NCI-H146 treated with DMSO at 0.1 percent for 48 hours (cell line): ENCODE results near the gene EIF4H.
"Not testable (repeated sequence)": the region's sequence is repeated elsewhere in the genome, so short reads cannot be mapped to it uniquely, and the experiment has no call there.

Source experiments
- DNase-seq: peaks from one replicate; lab custom pipeline; 2025; ENCODE audit not compliant: unreplicated experiment; lab: John Stamatoyannopoulos, UW

The EIF4H gene

DNA sequence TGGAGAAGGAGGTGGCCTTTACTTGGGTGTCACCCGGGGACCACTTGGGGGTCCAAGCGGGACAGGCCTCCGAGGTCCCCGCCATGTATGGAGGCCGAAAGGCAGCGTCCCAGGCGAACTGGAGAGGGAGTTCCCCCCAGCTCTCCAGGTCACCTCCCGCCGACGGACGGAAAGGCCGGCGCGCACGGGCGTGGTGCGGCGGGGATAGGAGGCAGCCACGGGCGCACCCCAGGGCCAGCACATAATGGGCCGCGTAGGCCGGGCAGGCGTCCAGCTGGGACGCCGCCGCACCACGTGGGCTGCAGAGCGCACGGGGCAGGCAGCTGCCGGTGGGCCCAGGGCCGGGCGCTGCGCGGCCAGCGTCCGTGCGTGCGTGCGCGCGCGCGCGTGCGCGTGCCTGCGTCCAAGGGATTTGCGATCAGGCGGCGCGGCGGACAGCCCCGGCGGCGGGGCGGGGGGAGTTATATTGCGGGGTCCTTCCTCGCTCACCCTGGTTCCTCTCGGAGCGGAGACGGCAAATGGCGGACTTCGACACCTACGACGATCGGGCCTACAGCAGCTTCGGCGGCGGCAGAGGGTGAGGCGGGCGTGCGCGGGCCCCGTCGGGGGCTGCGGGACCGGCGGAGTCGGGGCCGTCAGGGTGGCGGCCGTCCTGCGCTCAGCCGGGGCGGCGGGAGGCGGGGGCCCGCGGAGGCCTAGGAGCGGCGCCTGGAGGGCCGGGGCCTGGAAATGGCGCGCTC lies at the start of gene EIF4H:
Gene EIF4H, plus strand, starts transcription at position 491 of the 740 bp plus-strand sequence. Its CDS starts 28 bp downstream, at position 519.
- peak; percentile 67 for DNase-seq

GRCh38 chr7:74126220-74126880 lies 47.8 kb upstream of the EIF4H start:
- no peak for DNase-seq

GRCh38 chr7:74129887-74130286 lies 44.3 kb upstream of the EIF4H start:
- DNase-seq, result peak; percentile 71

DNA sequence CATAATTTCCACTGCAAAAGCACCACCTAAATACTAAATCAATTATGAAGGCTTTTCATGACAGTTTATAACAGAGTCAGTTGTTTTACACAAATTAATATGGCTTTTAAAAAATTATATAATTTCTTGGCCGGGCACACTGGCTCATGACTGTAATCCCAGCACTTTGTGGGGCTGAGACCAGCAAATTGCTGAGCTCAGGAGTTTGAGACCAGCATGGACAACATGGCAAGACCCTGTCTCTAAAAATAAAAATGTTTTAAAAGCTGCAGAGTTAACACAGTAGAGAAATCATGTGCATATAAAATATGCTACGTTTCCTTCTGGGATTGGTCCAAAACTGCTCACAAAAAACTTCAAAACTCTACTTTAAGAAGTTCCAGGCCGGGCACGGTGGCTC lies 43.6 kb upstream of the EIF4H start:
- DNase-seq, result no peak

DNA sequence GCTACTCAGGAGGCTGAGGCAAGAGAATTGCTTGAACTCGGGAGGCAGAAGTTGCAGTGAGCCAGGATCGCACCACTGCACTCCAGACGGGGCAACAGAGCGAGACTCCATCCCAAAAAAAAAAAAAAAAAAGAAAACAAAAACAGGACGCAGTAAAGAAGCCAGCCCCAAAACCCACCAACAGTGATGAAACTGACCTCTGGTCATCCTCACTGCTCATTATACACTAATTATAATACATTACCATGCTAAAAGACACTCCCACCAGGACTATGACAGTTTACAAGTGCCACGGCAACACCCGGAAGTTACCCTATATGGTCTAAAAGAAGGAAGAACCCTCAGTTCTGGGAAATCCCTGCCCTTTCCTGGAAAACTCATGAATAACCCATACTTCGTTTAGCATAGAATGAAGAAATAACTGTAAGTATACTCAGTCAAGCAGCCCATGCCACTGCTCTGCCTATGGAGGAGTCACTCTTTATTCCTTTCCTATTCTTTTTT lies 40.0 kb upstream of the EIF4H start:
- DNase-seq, result no peak

DNA sequence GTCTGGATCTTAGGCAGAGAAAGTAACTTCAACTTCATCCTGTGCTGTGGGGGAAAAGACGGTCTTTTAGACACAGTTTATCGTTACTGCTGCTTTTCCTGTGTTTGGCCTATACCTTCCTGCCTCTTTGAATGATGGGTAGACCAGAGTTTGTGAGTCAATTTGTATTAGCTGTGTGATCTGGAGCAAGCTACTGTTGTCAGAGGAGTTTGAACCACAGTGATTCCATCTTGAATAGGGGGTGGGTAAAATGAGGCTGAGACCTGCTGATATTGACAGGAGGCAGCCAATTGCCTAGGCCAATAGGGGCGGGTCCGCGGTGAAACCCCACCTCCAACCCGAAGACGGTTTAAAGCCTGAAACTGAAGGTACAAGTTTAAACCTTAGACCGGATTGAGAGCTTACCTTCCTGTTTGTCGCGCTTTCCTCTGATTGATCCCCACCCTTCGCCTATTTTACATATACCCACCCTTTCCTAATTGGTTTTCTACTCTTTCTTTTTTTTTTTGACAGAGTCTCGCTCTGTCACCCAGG lies 35.8 kb upstream of the EIF4H start:
- no peak for DNase-seq

DNA sequence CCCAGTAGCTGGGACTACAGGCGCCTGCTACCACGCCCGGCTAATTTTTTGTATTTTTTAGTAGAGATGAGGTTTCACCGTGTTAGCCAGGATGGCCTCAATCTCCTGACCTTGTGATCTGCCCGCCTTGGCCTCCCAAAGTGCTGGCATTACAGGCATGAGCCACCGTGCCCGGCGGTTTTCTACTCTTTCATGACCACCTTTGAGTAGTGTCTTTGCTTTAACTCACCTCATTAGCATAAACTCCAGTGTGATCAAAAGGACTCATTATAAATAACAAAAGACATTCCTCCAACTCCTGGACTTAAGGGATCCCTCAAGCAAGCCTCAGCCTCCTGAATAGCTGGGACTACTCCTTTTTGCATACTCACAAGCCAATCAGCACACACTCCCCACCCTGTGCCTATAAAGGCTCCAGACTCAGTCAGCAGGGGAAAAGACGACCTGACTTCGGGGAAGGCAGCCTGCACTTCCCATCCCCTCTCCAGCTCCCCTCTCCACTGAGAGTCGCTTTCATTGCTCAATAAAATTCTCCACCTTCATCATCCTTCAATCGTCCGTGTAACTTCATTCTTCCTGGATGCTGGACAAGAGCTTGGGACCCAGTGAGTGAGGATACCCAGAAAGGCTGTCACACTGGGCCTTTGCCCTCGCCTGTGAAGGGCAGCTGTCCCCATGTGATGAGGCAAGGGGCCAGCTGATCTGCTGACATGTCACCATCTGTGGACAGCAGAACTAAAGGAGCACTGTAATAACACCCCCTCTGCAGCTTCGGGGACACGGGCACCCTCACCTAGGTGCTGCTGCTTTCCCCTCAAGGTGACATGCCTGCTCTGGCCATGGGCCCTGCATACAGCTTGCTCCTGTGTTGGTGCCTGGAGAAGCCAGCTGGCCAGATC lies 35.0 kb upstream of the EIF4H start:
- no peak for DNase-seq

DNA sequence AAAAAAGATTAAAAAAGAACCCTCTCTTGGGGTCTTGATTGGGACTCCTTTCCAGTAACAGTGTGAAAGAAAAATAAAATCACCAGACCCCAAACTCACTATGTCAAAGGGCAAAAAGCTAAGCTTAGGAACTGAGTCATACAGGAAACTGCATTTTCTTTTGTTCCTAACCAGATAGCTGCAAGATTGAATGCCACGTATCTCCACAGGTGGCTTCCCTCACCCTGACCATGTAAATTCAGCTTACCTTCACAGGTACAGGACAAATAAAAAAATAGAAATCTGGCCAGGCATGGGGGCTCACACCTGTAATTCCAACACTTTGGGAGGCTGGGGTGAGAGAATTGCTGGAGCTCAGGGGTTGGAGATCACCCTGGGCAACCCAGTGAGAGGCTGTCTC lies 32.5 kb upstream of the EIF4H start:
- DNase-seq, result peak; percentile 7

DNA sequence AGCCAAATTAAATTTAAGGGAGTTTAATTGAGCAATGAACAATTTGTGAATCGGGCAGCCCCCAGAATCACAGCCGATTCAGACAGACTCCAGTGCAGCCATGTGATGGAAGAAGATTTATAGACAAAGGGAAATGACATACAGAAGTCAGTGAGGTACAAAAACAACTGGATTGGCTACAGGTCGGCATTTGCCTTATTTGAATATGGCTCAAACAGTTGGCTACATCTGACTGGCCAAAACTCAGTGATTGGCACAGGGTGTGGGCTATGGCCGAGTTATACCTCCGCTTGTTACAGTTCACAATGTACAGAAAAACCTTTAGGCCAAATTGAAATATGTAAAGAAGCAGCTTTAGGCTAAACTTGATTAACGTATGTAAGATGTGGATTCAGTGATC lies 30.8 kb upstream of the EIF4H start:
- DNase-seq, result no peak

GRCh38 chr7:74148491-74148890 lies 25.7 kb upstream of the EIF4H start:
- no peak for DNase-seq

GRCh38 chr7:74149071-74149470 lies 25.1 kb upstream of the EIF4H start:
- no peak for DNase-seq

- DNase-seq, result no peak
These were observed 24.6 kb upstream of the EIF4H start for GRCh38 chr7:74149603-74150002.

DNA sequence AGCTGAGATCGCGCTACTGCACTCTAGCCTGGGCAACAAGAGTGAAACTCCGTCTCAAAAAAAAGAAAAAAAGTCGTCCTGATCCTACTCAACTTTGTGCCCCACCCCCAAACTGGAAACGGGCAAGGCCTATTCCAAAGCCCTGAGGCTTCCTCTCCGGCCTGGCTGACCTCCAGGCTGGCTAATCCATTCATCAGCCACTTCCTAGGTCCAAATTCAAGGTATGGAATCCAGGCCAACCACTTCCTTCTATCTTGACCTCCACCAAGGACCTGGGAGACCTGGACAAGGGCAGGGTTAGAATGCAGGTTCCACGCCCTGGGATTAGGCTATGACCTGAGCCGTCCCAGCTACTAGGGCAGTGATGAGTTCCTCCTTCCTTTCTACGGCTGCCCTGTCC lies 20.4 kb upstream of the EIF4H start:
- no peak for DNase-seq

DNA sequence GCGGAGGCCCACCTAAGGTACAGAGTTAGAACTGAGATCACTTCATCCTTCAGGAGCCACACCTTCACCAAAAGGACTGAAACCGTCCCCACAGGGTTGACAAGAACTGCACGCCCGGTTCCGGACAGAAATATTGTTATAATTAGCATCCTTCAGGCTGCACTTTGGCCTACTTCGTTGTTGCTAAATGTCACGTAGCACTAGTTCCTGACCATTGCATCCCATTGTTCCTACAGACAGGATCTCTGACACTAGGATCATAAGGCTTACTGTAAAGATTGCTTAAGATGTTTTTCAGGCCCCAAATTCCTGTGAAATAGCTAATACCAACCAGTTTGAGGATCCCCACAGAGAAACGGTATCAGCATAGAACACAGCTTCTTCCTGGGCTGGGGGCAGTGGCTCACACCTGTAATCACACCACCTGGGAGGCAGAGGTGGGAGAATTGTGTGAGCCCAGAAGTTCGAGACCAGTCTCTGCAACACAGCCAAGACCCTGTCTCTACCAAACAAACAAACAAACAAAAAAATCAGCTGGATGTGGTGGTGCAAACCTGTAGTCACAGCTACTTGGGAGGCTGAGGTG lies 18.3 kb upstream of the EIF4H start:
- no peak for DNase-seq

DNA sequence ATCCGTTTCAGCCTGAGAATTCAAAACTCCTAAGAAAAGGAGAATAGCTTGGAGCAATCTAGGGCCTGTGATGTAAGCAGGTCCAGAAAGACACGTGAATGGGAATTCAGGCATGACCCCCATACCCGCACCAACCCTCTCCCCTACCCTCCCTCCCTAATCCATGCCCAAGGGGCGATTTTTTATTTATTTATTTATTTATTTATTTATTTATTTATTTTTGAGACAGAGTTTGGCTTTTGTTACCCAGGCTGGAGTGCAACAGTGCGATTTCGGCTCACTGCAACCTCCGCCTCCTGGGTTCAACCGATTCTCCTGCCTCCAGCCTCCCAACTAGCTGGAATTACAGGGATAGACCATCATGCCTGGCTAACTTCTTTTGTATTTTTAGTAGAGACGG lies 16.6 kb upstream of the EIF4H start:
- no peak for DNase-seq

GRCh38 chr7:74164985-74165456 lies 9.1 kb upstream of the EIF4H start:
- DNase-seq, result no peak

- DNase-seq, result no peak
These were observed 8.1 kb upstream of the EIF4H start for GRCh38 chr7:74165867-74166593.

GRCh38 chr7:74167324-74167723 lies 6.8 kb upstream of the EIF4H start:
- not testable (repeated sequence) for DNase-seq

GRCh38 chr7:74173074-74173473 lies 1.1 kb upstream of the EIF4H start:
- peak; percentile 16 for DNase-seq

- no peak for DNase-seq
These were observed 678 bp upstream of the EIF4H start for GRCh38 chr7:74173491-74173865.
